Measurements from ENCODE around the gene STRA6.

Gene STRA6

GRCh38 chr15:74227968-74228722 lies 25.6 kb upstream of the STRA6 start:
- Histone ChIP-seq H3K9me3 (ENCODE audit: control insufficient read depth in 2 of 2, low read length in 2 of 2) (no peaks in the 10 kb centered on the region), H3K9ac (ENCODE audit: low read depth in 1 of 2, low read length in 2 of 2) (no peak overlapping the region), H3K4me3 (ENCODE audit: low read length in 2 of 2) (no peak overlapping the region), H3K27ac (ENCODE audit: low read depth in 2 of 2, low read length in 2 of 2) (no peak overlapping the region), H3K27me3 (ENCODE audit: control insufficient read depth in 2 of 2, insufficient read depth in 2 of 2, low read length in 2 of 2) (peaks cover 0 to 3% of the 10 kb centered on the region in 2 donors), H3K36me3 (ENCODE audit: control insufficient read depth in 2 of 2, insufficient read depth in 2 of 2, low read length in 2 of 2) (no peaks in the 10 kb centered on the region), H3K4me1 (ENCODE audit: control insufficient read depth in 2 of 2, insufficient read depth in 2 of 2, low read length in 2 of 2) (peaks cover 6 to 12% of the 10 kb centered on the region in 2 donors)

DNA sequence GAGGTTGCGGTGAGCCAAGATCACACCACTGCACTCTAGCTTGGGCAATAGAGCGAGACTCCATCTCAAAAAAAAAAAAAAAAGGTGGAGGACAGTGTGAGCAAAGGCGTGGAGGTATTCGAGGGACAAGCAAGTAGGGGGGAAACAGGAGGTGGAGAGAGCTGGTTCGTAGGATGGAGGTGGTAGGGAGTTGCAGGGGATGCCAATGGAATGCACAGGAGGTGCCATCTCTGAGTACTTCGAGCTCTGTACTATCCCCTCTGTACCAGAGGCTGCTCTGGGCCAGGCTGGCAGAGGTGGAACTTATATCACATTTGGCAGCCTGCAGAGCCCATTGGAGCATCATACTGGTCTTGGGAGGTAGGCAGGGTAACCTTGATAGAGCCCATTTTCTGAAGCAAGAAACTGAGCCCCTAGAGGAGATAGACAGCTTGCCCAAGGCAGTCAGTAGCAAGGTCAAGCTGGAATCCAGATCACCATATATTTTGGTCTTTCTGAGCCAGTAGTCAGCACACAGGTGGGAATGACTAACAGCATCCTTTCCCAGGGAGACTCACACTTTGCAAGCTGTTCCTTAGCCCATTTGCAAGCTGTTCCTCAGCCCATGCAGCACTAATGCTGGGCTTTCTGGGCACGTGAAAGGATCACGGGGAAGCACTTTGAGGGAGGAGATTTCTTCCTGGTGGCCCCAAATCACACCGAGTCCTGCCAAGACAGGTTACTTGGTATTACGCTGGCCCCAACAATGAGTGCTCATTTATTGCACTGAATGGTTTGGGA lies 24.4 kb upstream of the STRA6 start:
- no peak overlapping the region for H3K4me3 ChIP-seq (ENCODE audit: low read length in 2 of 2)
- no peak overlapping the region for H3K27ac ChIP-seq (ENCODE audit: low read depth in 2 of 2, low read length in 2 of 2)
- H3K4me1 ChIP-seq (ENCODE audit: control insufficient read depth in 2 of 2, insufficient read depth in 2 of 2, low read length in 2 of 2), result peaks cover 6 to 16% of the 10 kb centered on the region in 2 donors
- no peaks in the 10 kb centered on the region for H3K9me3 ChIP-seq (ENCODE audit: control insufficient read depth in 2 of 2, low read length in 2 of 2)
- no peak overlapping the region for H3K9ac ChIP-seq (ENCODE audit: low read depth in 1 of 2, low read length in 2 of 2)
- H3K36me3 ChIP-seq (ENCODE audit: control insufficient read depth in 2 of 2, insufficient read depth in 2 of 2, low read length in 2 of 2), result no peaks in the 10 kb centered on the region
- H3K27me3 ChIP-seq (ENCODE audit: control insufficient read depth in 2 of 2, insufficient read depth in 2 of 2, low read length in 2 of 2), result peaks cover 0 to 6% of the 10 kb centered on the region in 2 donors

- no peaks in the 10 kb centered on the region for H3K9me3 ChIP-seq (ENCODE audit: control insufficient read depth in 2 of 2, low read length in 2 of 2)
- H3K4me1 ChIP-seq (ENCODE audit: control insufficient read depth in 2 of 2, insufficient read depth in 2 of 2, low read length in 2 of 2), result peaks cover 9 to 18% of the 10 kb centered on the region in 2 donors
- no peak overlapping the region for H3K9ac ChIP-seq (ENCODE audit: low read depth in 1 of 2, low read length in 2 of 2)
- peaks cover 0 to 6% of the 10 kb centered on the region in 2 donors for H3K27me3 ChIP-seq (ENCODE audit: control insufficient read depth in 2 of 2, insufficient read depth in 2 of 2, low read length in 2 of 2)
- H3K4me3 ChIP-seq (ENCODE audit: low read length in 2 of 2), result no peak overlapping the region
- H3K36me3 ChIP-seq (ENCODE audit: control insufficient read depth in 2 of 2, insufficient read depth in 2 of 2, low read length in 2 of 2), result no peaks in the 10 kb centered on the region
- H3K27ac ChIP-seq (ENCODE audit: low read depth in 2 of 2, low read length in 2 of 2), result no peak overlapping the region
Observed at GRCh38 chr15:74225928-74226327, 23.3 kb upstream of the STRA6 start.

- Histone ChIP-seq H3K27me3 (ENCODE audit: control insufficient read depth in 2 of 2, insufficient read depth in 2 of 2, low read length in 2 of 2) (peaks cover 0 to 6% of the 10 kb centered on the region in 2 donors), H3K27ac (ENCODE audit: low read depth in 2 of 2, low read length in 2 of 2) (no peak overlapping the region), H3K9me3 (ENCODE audit: control insufficient read depth in 2 of 2, low read length in 2 of 2) (no peaks in the 10 kb centered on the region), H3K4me1 (ENCODE audit: control insufficient read depth in 2 of 2, insufficient read depth in 2 of 2, low read length in 2 of 2) (peaks cover 3 to 7% of the 10 kb centered on the region in 2 donors), H3K36me3 (ENCODE audit: control insufficient read depth in 2 of 2, insufficient read depth in 2 of 2, low read length in 2 of 2) (no peaks in the 10 kb centered on the region), H3K9ac (ENCODE audit: low read depth in 1 of 2, low read length in 2 of 2) (no peak overlapping the region), H3K4me3 (ENCODE audit: low read length in 2 of 2) (no peak overlapping the region)
Observed at GRCh38 chr15:74222240-74223119, 19.9 kb upstream of the STRA6 start.

- Histone ChIP-seq H3K9me3 (ENCODE audit: control insufficient read depth in 2 of 2, low read length in 2 of 2) (no peaks in the 10 kb centered on the region), H3K27ac (ENCODE audit: low read depth in 2 of 2, low read length in 2 of 2) (no peak overlapping the region), H3K27me3 (ENCODE audit: control insufficient read depth in 2 of 2, insufficient read depth in 2 of 2, low read length in 2 of 2) (peaks cover 0 to 6% of the 10 kb centered on the region in 2 donors)
Observed at GRCh38 chr15:74221399-74222239, 19.0 kb upstream of the STRA6 start.

GRCh38 chr15:74220475-74221248 lies 18.1 kb upstream of the STRA6 start:
- Histone ChIP-seq H3K36me3 (ENCODE audit: control insufficient read depth in 2 of 2, insufficient read depth in 2 of 2, low read length in 2 of 2) (no peaks in the 10 kb centered on the region), H3K4me3 (ENCODE audit: low read length in 2 of 2) (no peak overlapping the region), H3K4me1 (ENCODE audit: control insufficient read depth in 2 of 2, insufficient read depth in 2 of 2, low read length in 2 of 2) (peaks cover 3 to 7% of the 10 kb centered on the region in 2 donors), H3K27me3 (ENCODE audit: control insufficient read depth in 2 of 2, insufficient read depth in 2 of 2, low read length in 2 of 2) (peaks cover 0 to 6% of the 10 kb centered on the region in 2 donors), H3K9me3 (ENCODE audit: control insufficient read depth in 2 of 2, low read length in 2 of 2) (no peaks in the 10 kb centered on the region), H3K9ac (ENCODE audit: low read depth in 1 of 2, low read length in 2 of 2) (no peak overlapping the region), H3K27ac (ENCODE audit: low read depth in 2 of 2, low read length in 2 of 2) (no peak overlapping the region)

More at GRCh38 chr15:74221399-74222239, 19.0 kb upstream of the STRA6 start:
- H3K9ac ChIP-seq (ENCODE audit: low read depth in 1 of 2, low read length in 2 of 2), result no peak overlapping the region
- no peak overlapping the region for H3K4me3 ChIP-seq (ENCODE audit: low read length in 2 of 2)
- no peaks in the 10 kb centered on the region for H3K36me3 ChIP-seq (ENCODE audit: control insufficient read depth in 2 of 2, insufficient read depth in 2 of 2, low read length in 2 of 2)
- H3K4me1 ChIP-seq (ENCODE audit: control insufficient read depth in 2 of 2, insufficient read depth in 2 of 2, low read length in 2 of 2), result peaks cover 3 to 7% of the 10 kb centered on the region in 2 donors

- no peak overlapping the region for H3K27ac ChIP-seq (ENCODE audit: low read depth in 2 of 2, low read length in 2 of 2)
- H3K27me3 ChIP-seq (ENCODE audit: control insufficient read depth in 2 of 2, insufficient read depth in 2 of 2, low read length in 2 of 2), result peaks cover 0 to 3% of the 10 kb centered on the region in 2 donors
- H3K36me3 ChIP-seq (ENCODE audit: control insufficient read depth in 2 of 2, insufficient read depth in 2 of 2, low read length in 2 of 2), result no peaks in the 10 kb centered on the region
- peaks cover 3 to 6% of the 10 kb centered on the region in 2 donors for H3K4me1 ChIP-seq (ENCODE audit: control insufficient read depth in 2 of 2, insufficient read depth in 2 of 2, low read length in 2 of 2)
- H3K9ac ChIP-seq (ENCODE audit: low read depth in 1 of 2, low read length in 2 of 2), result no peak overlapping the region
- no peak overlapping the region for H3K4me3 ChIP-seq (ENCODE audit: low read length in 2 of 2)
- no peaks in the 10 kb centered on the region for H3K9me3 ChIP-seq (ENCODE audit: control insufficient read depth in 2 of 2, low read length in 2 of 2)
Observed at GRCh38 chr15:74217907-74218885, 15.6 kb upstream of the STRA6 start.

DNA sequence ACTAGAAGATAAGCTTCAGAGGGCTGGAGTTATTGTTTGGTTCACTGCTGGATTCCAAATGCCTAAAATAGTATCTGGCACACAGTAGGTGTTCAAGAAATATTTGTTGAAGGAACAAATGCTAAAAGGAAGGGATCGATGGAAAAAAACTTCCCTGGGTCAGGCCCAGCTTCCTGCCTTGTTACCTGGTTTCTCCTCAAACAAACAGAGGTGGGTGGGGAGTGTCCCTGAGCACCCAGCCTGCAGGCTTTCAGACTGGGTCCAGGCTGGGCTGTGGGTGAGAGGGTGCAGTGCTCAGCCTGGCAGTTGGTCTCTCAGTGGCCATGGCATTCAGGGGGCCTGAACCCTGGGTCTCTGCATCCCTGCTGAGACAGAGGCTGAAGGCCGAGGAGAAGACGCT lies 14.4 kb upstream of the STRA6 start:
- H3K9me3 ChIP-seq (ENCODE audit: control insufficient read depth in 2 of 2, low read length in 2 of 2), result no peaks in the 10 kb centered on the region
- no peaks in the 10 kb centered on the region for H3K27me3 ChIP-seq (ENCODE audit: control insufficient read depth in 2 of 2, insufficient read depth in 2 of 2, low read length in 2 of 2)
- H3K36me3 ChIP-seq (ENCODE audit: control insufficient read depth in 2 of 2, insufficient read depth in 2 of 2, low read length in 2 of 2), result no peaks in the 10 kb centered on the region
- H3K4me3 ChIP-seq (ENCODE audit: low read length in 2 of 2), result no peak overlapping the region
- peaks cover 2 to 3% of the 10 kb centered on the region in 2 donors for H3K4me1 ChIP-seq (ENCODE audit: control insufficient read depth in 2 of 2, insufficient read depth in 2 of 2, low read length in 2 of 2)
- H3K9ac ChIP-seq (ENCODE audit: low read depth in 1 of 2, low read length in 2 of 2), result no peak overlapping the region
- H3K27ac ChIP-seq (ENCODE audit: low read depth in 2 of 2, low read length in 2 of 2), result no peak overlapping the region
